B cell (primary cell): ENCODE data around the gene ZBTB34. TPM values are rescaled to one million over a fixed set of nuclear protein-coding genes. Genes with fewer than 3 reads are reported as not detected.

Source experiments
- ATAC-seq: fragments of 200-7000 bp; cut with Tn5 transposase; one replicate; pipeline ENCODE4 v1.10.0; 2021; ENCODE audit warnings: low read depth, mild to moderate bottlenecking, moderate number of reproducible peaks, moderate library complexity
- CTCF ChIA-PET: fragments of 350-600 bp; sonication (Branson Sonifier 250); formaldehyde crosslinking; loops from one replicate; lab custom pipeline; 2021; ENCODE audit warnings: antibody characterized with exemption, inconsistent platforms; lab: Charles Lee
- POLR2A ChIA-PET: fragments of 350-600 bp; sonication (Branson Sonifier 250); formaldehyde crosslinking; loops from one replicate; lab custom pipeline; 2021; ENCODE audit warnings: antibody characterized with exemption; lab: Charles Lee
- DNase-seq: peaks from one replicate; pipeline ENCODE4 v3.0.0; 2013
- H2AFZ ChIP-seq: 2 replicates; pipeline ENCODE4 v1.6.1; 2012; ENCODE audit warnings: mild to moderate bottlenecking, low read depth, low read length; ENCODE audit not compliant: insufficient read depth, poor library complexity, severe bottlenecking
- H3K27ac ChIP-seq, 2 donors: 1 replicate in 1 of 2; 2 replicates in 1 of 2; pipeline ENCODE4 v1.5.1; 2012 to 2013; ENCODE audit warnings: low read length in 2 of 2, mild to moderate bottlenecking in 2 of 2, moderate library complexity in 1 of 2
- H3K27me3 ChIP-seq, 4 experiments: fragments of 200-600 bp in 1 of 4; sonication (generic) in 1 of 4; replicated peaks in 1 of 4; 1 replicate in 2 of 4; 2 replicates in 2 of 4; pipeline versions ENCODE4 v1.6.1 to v1.7.0; 2013 to 2016; ENCODE audit warnings: low read length in 3 of 4, mild to moderate bottlenecking in 2 of 4, mixed read lengths in 1 of 4, moderate library complexity in 1 of 4; ENCODE audit not compliant: insufficient read depth in 4 of 4, control insufficient read depth in 3 of 4; ENCODE audit errors: control extremely low read depth in 1 of 4
- H3K36me3 ChIP-seq, 2 experiments: replicated peaks in 1 of 2; 1 replicate in 1 of 2; 2 replicates in 1 of 2; pipeline versions ENCODE4 v1.6.1 to v1.7.1; 2013; ENCODE audit warnings: low read length in 1 of 2; ENCODE audit not compliant: insufficient read depth in 2 of 2, control insufficient read depth in 1 of 2; ENCODE audit errors: control extremely low read depth in 1 of 2, extremely low read depth in 1 of 2
- H3K4me1 ChIP-seq, 2 donors: fragments of 200-600 bp in 1 of 2; sonication (generic) in 1 of 2; 1 replicate in 1 of 2; 2 replicates in 1 of 2; pipeline versions ENCODE4 v1.5.1 to v1.6.1; 2013 to 2017; ENCODE audit warnings: low read length in 2 of 2; ENCODE audit not compliant: control insufficient read depth in 2 of 2, insufficient read depth in 2 of 2
- H3K4me2 ChIP-seq: replicated peaks from 2 replicates; pipeline ENCODE3; 2012; ENCODE audit warnings: mild to moderate bottlenecking, low read depth, low read length; ENCODE audit not compliant: poor library complexity, severe bottlenecking
- H3K4me3 ChIP-seq, 5 experiments: fragments of 200-600 bp in 1 of 5; sonication (generic) in 1 of 5; 1 replicate in 3 of 5; 2 replicates in 2 of 5; pipeline versions ENCODE4 v1.5.1 to v1.7.0; 2011 to 2016; ENCODE audit warnings: low read length in 4 of 5, mild to moderate bottlenecking in 4 of 5, low read depth in 2 of 5, control low read depth in 1 of 5, moderate library complexity in 1 of 5; ENCODE audit not compliant: insufficient read depth in 1 of 5; ENCODE audit errors: control extremely low read depth in 1 of 5, extremely low read depth in 1 of 5
- H3K79me2 ChIP-seq: fragments of 200-600 bp; sonication (generic); one replicate; pipeline ENCODE4 v1.6.0; 2016; ENCODE audit warnings: low read length; ENCODE audit not compliant: control insufficient read depth, insufficient read depth
- H3K9ac ChIP-seq: fragments of 200-600 bp; sonication (generic); 2 replicates; pipeline ENCODE4 v1.6.1; 2017; ENCODE audit warnings: mild to moderate bottlenecking, low read length, moderate library complexity
- H3K9me3 ChIP-seq, 3 donors: one replicate each; pipeline versions ENCODE4 v1.6.1 to v1.7.1; 2013; ENCODE audit warnings: low read length in 2 of 3; ENCODE audit not compliant: control insufficient read depth in 2 of 3, insufficient read depth in 1 of 3; ENCODE audit errors: control extremely low read depth in 1 of 3
- H4K20me1 ChIP-seq: 2 replicates; pipeline ENCODE4 v1.6.0; 2012; ENCODE audit warnings: mild to moderate bottlenecking, low read length; ENCODE audit not compliant: insufficient read depth, control insufficient read depth, poor library complexity, severe bottlenecking
- H3K27ac Mint-ChIP-seq: one replicate; pipeline ENCODE4 v1.8.0; 2021; ENCODE audit warnings: mixed read lengths
- H3K27me3 Mint-ChIP-seq: one replicate; pipeline ENCODE4 v1.8.0; 2021; ENCODE audit warnings: mixed read lengths
- H3K4me1 Mint-ChIP-seq: one replicate; pipeline ENCODE4 v1.8.0; 2021; ENCODE audit warnings: mixed read lengths
- H3K4me3 Mint-ChIP-seq: one replicate; pipeline ENCODE4 v1.8.0; 2021; ENCODE audit warnings: mixed read lengths
- H3K9me3 Mint-ChIP-seq: one replicate; pipeline ENCODE4 v1.8.0; 2022; ENCODE audit warnings: mixed read lengths; ENCODE audit not compliant: insufficient read depth
- EZH2 ChIP-seq: IDR thresholded peaks from 2 replicates; pipeline ENCODE4 v1.6.1; 2012; ENCODE audit warnings: borderline replicate concordance, low read depth, mild to moderate bottlenecking, moderate library complexity, low read length; ENCODE audit not compliant: insufficient read depth, poor library complexity, severe bottlenecking
- WGBS: methylation state at CpG from one replicate; pipeline ENCODE4 v1.1.5; 2013; ENCODE audit warnings: missing lambda C conversion rate; ENCODE audit not compliant: insufficient coverage; 5-methylcytosine and 5-hydroxymethylcytosine counted together
- intact Hi-C: fragments of 100-400 bp; cut with micrococcal nuclease; formaldehyde crosslinking; loops from one replicate; pipeline ENCODE4 v1.10.0; 2022
- polyA plus RNA-seq: library from polyadenylated mRNA; depleted of rRNA; stranded (reverse); fragments of >200 nt; gene quantifications from 2 replicates; pipeline ENCODE4 v1.2.3, GENCODE V29; 2012
- total RNA-seq, 2 donors: library from RNA; stranded (reverse); fragments of 120-200 nt in 1 of 2; gene quantifications; 1 replicate in 1 of 2; 2 replicates in 1 of 2; pipeline versions ENCODE4 v1.2.3 to v1.2.4, GENCODE V29; 2013 to 2022
- TF ChIP-seq, protein P1 (sequence below): fragments of 200-600 bp; IDR thresholded peaks from one replicate; pipeline ENCODE4 v1.8.0; 2022; ENCODE audit warnings: antibody characterized with exemption, mild to moderate bottlenecking

ZBTB34 gene
- total and polyA plus RNA-seq, 2 donors (not counting 1 experiment from before 2014, with no cell fraction given), result 3.8 to 12.1 TPM

DNA sequence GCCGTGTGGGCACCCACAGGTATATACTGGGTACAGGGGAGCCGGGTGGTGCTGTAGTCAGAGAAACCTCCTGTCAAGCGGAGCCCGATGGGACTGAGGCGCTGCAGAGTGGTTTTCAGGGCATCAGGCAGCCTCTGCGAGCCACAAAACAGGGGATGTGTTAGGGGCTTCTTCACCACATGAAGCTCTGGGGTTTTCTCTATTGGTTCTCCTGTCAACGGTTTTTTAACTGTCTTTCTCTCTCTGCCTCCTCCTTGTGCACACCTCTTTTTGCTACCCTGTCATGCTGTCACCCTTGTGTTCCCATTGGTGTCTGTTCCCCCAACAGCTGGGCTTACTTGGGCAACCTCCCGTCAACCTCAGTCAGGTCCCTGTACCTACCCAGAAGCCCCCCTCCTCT, 74.0 kb downstream of the ZBTB34 start:
- peaks cover 0 to 3% of the 10 kb centered on the region in 2 experiments for H3K36me3 ChIP-seq
- no peaks in the 10 kb centered on the region for H3K9me3 Mint-ChIP-seq
- H3K27me3 Mint-ChIP-seq, result no peaks in the 10 kb centered on the region
- TF ChIP-seq, protein P1, sequence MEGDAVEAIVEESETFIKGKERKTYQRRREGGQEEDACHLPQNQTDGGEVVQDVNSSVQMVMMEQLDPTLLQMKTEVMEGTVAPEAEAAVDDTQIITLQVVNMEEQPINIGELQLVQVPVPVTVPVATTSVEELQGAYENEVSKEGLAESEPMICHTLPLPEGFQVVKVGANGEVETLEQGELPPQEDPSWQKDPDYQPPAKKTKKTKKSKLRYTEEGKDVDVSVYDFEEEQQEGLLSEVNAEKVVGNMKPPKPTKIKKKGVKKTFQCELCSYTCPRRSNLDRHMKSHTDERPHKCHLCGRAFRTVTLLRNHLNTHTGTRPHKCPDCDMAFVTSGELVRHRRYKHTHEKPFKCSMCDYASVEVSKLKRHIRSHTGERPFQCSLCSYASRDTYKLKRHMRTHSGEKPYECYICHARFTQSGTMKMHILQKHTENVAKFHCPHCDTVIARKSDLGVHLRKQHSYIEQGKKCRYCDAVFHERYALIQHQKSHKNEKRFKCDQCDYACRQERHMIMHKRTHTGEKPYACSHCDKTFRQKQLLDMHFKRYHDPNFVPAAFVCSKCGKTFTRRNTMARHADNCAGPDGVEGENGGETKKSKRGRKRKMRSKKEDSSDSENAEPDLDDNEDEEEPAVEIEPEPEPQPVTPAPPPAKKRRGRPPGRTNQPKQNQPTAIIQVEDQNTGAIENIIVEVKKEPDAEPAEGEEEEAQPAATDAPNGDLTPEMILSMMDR, result no peak
- TF ChIP-seq EZH2, result no peak
- peaks cover 9% of the 10 kb centered on the region for H4K20me1 ChIP-seq
- H3K4me2 ChIP-seq, result no peak overlapping the region
- no peak overlapping the region for H3K9ac ChIP-seq
- H3K27ac Mint-ChIP-seq, result no peak overlapping the region
- POLR2A ChIA-PET, result no interaction called here
- DNase-seq (no peak), ATAC-seq (no peak)
- H3K4me1 ChIP-seq, result no peaks in the 10 kb centered on the region
- H3K27me3 ChIP-seq, result no peaks in the 10 kb centered on the region
- no peak overlapping the region for H2AFZ ChIP-seq
- CTCF ChIA-PET, result interaction anchor here (0.7 to 1.7 kb wide), 4 partner anchors 33 to 652 kb away, joined by 3 to 5 read pairs (median 4); no protein-coding TSS in a partner anchor
- no peaks in the 10 kb centered on the region for H3K4me1 Mint-ChIP-seq
- H3K27ac ChIP-seq, result no peak overlapping the region
- no peak overlapping the region for H3K4me3 Mint-ChIP-seq
- intact Hi-C loops, result no loop called here
- H3K9me3 ChIP-seq, result no peaks in the 10 kb centered on the region
- 94% methylated on average over 7 of the region's 8 CpGs for WGBS
- H3K79me2 ChIP-seq, result peaks cover 5% of the 10 kb centered on the region
- H3K4me3 ChIP-seq, result no peak overlapping the region

Other genes starting within 250 kb of the ZBTB34 start
- not detected in 2 replicates for gene LMX1B, start 246.7 kb upstream of the ZBTB34 start, total RNA-seq
- not detected in 2 replicates for gene LMX1B, start 246.7 kb upstream of the ZBTB34 start, polyA plus RNA-seq
- gene ZBTB43, start 55.6 kb upstream of the ZBTB34 start, total RNA-seq, result 19.5 and 20.2 TPM in 2 replicates
- 7.0 and 19.1 TPM in 2 replicates for gene ZBTB43, start 55.6 kb upstream of the ZBTB34 start, polyA plus RNA-seq
- 39.9 and 48.6 TPM in 2 replicates for gene RALGPS1, start 54.1 kb downstream of the ZBTB34 start, total RNA-seq
- gene RALGPS1, start 54.1 kb downstream of the ZBTB34 start, polyA plus RNA-seq, result 19.7 and 20.7 TPM in 2 replicates